ENCODE data around the gene FAM13A. TPM values are rescaled to one million over a fixed set of nuclear protein-coding genes. Genes with fewer than 3 reads are reported as not detected.
A peak's percentile ranks its signal among the peaks of the same experiment; 100 is the strongest.

FAM13A gene
- total RNA-seq, 1 experiment from 2014 or later = 16.7 TPM

- DNase-seq (ENCODE audit: low read depth) = no peak
- in situ Hi-C loops (cut with HindIII; ENCODE audit: low pct_unique_long_range_greater_than_20kb, low sequenced_read_pairs) = no loop called here
These were observed 321.4 kb downstream of the FAM13A start for GRCh38 chr4:88735564-88735963.

- no peak for DNase-seq (ENCODE audit: low read depth)
- in situ Hi-C loops (cut with HindIII; ENCODE audit: low pct_unique_long_range_greater_than_20kb, low sequenced_read_pairs) = no loop called here
These were observed 322.5 kb downstream of the FAM13A start for GRCh38 chr4:88734403-88734949.

DNA sequence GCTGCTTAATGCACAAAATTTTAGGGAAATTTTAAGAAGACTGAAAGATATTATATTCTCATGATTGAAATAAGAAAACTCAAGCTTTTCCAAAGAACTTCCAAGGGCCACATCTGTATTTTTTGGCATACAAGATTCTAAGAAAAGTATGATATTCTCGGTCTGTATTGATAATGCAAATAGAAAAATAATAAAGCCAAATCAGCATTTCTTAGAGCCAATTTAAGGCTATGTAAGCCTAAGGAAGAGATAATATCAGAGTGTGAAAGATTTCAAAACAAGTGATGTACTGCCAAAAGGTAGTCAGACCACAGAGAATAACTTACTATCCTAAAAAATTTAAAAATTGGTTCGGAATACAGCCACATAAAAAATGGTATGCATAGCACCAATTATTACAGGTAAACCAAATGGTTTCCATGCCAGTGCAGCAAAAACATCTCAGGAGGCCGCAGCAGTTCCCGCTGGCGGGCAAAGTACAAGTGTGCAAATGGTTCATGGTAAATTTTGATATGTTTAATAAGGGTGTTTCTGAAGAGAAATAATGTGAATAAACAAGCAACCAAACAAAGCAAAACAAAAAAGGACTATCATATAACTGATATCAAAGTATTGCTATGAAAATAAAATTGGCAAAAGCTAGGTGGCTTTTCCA is 324.1 kb downstream of the FAM13A start:
- in situ Hi-C loops (cut with HindIII; ENCODE audit: low pct_unique_long_range_greater_than_20kb, low sequenced_read_pairs) = no loop called here
- no peak for DNase-seq (ENCODE audit: low read depth)

DNA sequence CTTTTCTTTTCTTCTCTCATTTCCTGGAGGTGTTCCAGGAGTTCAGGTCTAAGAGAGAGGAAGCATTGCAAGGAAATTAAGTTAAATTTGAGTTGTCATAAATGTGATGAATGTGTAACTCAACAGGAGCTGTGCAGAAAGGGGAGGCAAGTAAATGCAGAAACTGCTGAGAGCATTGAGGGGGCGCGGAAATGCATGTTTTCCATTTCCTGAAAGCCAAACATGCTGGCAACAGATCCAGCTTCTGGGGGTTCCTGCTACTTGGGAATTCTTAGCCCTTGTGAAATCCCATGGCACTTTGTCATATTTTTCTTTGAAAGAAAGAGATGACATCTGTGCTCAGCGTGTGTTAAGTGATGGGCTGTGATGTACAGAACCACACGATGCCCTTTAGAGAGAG is 325.6 kb downstream of the FAM13A start:
- DNase-seq (ENCODE audit: low read depth) = no peak
- in situ Hi-C loops (cut with HindIII; ENCODE audit: low pct_unique_long_range_greater_than_20kb, low sequenced_read_pairs) = no loop called here

DNA sequence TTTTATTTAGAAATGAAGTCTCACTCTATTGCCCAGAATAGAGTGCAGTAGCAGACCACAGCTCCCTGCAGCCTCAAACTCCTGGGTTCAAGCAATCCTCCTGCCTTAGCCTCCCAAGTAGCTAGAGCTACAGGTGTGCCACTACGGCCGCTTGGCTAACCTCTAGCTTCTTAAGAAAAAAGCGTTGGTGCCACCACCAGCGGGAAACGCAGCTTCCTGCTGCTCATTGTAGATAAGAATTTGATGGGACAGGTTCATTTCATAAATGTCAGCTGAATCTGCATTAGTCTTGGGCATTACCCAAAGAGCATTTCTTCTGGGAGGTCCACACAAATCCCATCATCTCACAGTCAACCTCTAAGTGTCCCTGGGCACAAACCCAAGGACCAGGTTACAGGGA is 326.2 kb downstream of the FAM13A start:
- no peak for DNase-seq (ENCODE audit: low read depth)
- in situ Hi-C loops (cut with HindIII; ENCODE audit: low pct_unique_long_range_greater_than_20kb, low sequenced_read_pairs) = no loop called here

DNA sequence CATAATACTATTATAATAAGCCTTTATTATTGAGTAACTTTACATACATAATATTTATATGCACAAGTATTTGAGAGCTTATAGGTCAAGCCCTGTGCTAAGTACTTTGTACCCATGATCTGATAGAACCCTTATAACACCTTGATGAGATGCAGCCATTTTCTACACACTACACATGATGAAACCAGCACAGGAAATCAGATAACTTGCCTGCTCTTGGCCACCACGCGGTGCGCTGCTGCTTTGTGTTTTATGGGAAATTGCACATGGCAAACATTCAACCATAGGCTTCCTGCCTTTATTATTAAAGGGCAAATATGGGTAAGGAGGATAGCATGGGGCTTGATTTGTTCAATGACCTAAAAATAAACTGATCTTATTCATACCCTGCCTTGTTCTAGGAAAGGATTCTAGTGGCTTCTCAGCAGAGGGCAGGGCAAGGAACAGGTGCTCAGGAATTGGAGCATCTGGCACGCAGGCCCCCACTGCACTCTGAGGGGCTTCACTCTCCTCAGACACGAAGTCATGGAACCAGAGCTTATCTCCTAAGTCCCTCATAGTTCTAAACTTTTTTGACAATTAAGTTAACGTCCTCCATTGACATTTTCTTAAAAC is 327.7 kb downstream of the FAM13A start:
- DNase-seq (ENCODE audit: low read depth) = no peak
- in situ Hi-C loops (cut with HindIII; ENCODE audit: low pct_unique_long_range_greater_than_20kb, low sequenced_read_pairs) = no loop called here

DNA sequence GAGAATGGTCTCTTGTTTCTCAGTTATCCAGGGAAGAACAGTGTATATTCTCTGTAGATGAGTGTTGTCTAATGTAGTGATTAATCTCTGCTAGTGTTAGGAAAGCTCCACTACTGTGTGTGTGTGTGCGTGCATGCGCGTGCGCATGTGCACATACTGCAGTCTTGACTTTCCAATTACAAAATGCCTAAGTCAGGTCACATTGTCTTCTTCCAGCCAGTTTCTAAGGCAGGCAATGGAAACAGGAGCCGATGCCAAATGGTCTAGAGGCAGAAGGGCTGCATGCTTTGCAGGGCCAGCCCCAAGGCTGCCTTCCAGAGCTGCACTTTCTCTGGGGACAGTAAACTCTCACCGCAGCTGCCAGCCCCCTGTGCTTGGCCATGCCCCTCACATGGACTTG is 328.8 kb downstream of the FAM13A start:
- in situ Hi-C loops (cut with HindIII; ENCODE audit: low pct_unique_long_range_greater_than_20kb, low sequenced_read_pairs) = no loop called here
- DNase-seq (ENCODE audit: low read depth) = no peak

GRCh38 chr4:88725986-88726385 is 331.0 kb downstream of the FAM13A start:
- no peak for DNase-seq (ENCODE audit: low read depth)
- in situ Hi-C loops (cut with HindIII; ENCODE audit: low pct_unique_long_range_greater_than_20kb, low sequenced_read_pairs) = no loop called here

DNA sequence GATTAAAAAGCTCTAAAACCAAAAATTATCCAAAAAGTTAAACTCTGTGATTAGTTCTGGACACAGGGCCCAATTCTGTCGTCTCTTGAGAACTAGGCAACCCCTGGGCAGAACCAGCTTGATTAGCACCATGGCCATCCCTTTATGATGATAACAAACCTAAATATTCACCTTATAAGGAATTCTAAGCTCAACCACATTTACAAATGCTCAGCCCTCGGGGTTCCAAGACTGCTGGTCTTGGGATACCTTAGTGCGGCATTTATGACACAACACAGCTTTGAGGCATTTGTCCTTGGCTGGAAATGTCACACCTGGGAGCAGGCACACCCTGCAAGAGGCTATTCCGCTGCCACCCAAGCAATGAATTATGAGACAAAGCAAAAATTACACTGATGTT is 331.8 kb downstream of the FAM13A start:
- no peak for DNase-seq (ENCODE audit: low read depth)
- in situ Hi-C loops (cut with HindIII; ENCODE audit: low pct_unique_long_range_greater_than_20kb, low sequenced_read_pairs) = no loop called here

GRCh38 chr4:88724406-88724805 is 332.6 kb downstream of the FAM13A start:
- in situ Hi-C loops (cut with HindIII; ENCODE audit: low pct_unique_long_range_greater_than_20kb, low sequenced_read_pairs) = no loop called here
- no peak for DNase-seq (ENCODE audit: low read depth)

DNA sequence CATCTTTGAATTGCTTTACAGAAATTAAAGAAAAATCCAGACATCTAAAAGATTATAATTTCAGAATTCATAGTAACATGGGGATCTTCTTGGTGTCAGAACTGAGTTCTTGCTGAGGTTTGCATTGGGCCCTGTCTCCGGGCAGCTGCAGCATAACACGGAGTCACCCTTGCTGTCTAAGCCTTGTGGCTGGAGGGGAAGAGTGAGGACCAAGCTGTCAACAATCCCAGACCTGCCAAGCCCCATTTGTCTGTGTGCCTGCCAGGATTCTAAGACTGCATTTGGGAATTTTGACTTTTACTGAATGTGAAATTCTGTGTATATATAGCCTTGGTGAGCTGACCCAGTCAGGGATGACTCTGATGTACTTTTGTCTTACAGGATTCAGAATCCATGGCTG is 334.2 kb downstream of the FAM13A start:
- no peak for DNase-seq (ENCODE audit: low read depth)
- in situ Hi-C loops (cut with HindIII; ENCODE audit: low pct_unique_long_range_greater_than_20kb, low sequenced_read_pairs) = no loop called here

DNA sequence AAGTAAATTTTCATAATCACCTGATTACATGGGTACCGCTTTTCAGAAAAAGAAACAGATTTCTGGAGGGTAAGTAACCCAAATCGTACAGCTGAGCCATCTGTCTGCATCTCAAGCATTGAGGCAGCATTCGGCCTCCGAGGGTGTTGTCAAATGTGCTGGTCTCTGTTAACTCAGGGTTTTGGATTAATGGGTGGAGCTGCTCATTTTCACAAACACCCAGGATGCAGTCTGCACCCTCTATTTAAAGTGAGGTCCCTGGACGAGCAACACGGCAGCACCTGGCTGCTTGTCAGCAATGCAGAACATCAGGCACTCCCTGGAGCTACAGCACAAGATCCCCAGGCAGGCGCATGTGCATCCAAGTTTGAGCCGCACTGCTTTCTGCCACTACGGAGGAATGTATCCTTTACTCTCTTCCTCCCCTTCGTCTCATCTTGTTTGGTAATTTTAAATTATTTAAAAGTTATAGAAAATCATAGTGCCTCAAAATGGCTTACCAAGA is 334.7 kb downstream of the FAM13A start:
- in situ Hi-C loops (cut with HindIII; ENCODE audit: low pct_unique_long_range_greater_than_20kb, low sequenced_read_pairs) = no loop called here
- no peak for DNase-seq (ENCODE audit: low read depth)

GRCh38 chr4:88720451-88721428 is 336.2 kb downstream of the FAM13A start:
- in situ Hi-C loops (cut with HindIII; ENCODE audit: low pct_unique_long_range_greater_than_20kb, low sequenced_read_pairs) = no loop called here
- DNase-seq (ENCODE audit: low read depth) = no peak

DNA sequence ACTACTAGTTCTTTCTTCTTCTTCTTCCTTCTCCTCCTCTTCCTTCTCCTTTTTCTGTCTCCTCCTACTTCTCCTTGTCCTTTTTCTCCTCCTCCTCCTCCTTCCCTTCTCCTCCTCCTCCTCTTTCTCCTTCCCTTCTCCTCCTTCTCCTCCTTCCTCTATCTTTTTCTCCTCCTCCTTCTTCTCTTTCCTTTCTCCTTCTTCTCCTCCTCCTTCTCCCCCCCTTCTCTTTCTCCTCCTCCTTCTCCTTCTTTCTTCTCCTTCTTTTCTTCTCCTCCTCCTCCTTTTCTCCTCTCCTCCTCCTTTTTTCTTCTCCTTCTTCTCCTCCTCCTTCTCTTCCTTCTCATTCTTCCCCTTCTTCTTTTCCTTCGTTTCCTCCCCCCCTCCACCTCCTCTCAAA is 337.6 kb downstream of the FAM13A start:
- DNase-seq (ENCODE audit: low read depth) = no peak
- in situ Hi-C loops (cut with HindIII; ENCODE audit: low pct_unique_long_range_greater_than_20kb, low sequenced_read_pairs) = no loop called here

GRCh38 chr4:88718098-88718497 is 338.9 kb downstream of the FAM13A start:
- no peak for DNase-seq (ENCODE audit: low read depth)
- in situ Hi-C loops (cut with HindIII; ENCODE audit: low pct_unique_long_range_greater_than_20kb, low sequenced_read_pairs) = no loop called here

DNA sequence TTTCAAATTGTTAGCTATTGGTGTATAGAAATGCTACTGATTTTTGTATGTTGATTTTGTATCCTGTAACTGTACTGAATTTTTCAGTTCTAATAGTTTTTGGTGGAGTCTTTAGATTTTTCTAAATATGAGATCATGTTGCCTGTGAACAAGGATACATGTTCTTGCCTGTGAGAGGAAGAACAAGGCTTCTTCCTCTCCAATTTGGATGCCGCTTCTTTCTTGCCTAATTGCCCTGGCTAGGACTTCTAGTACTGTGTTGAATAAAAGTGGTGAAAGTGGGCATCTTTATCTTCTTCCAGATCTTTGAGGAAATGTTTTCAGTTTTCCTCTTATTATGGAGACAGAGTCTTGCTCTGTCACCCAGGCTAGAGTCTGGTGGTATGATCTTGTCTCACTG is 343.2 kb downstream of the FAM13A start:
- DNase-seq (ENCODE audit: low read depth) = no peak
- in situ Hi-C loops (cut with HindIII; ENCODE audit: low pct_unique_long_range_greater_than_20kb, low sequenced_read_pairs) = no loop called here

DNA sequence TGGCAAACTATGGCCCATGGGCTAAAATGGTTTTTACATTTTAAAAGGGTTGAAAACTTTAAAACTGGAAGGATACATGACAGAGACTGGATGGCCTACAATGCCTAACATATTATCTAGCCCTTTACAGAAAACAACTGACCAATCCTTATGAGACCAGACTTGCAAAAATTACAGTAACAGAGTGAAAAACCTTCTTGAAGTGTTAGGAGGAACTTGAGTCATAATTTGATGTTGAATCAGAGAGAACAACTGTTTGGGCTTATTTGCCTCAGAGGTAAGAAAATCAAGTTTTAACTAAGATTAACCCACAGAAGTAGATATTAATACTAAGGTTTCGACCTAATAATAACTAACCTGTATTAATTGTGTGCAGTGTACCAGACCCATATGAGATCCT is 347.0 kb downstream of the FAM13A start:
- DNase-seq (ENCODE audit: low read depth) = no peak
- in situ Hi-C loops (cut with HindIII; ENCODE audit: low pct_unique_long_range_greater_than_20kb, low sequenced_read_pairs) = no loop called here

GRCh38 chr4:88706574-88706973 is 350.4 kb downstream of the FAM13A start:
- in situ Hi-C loops (cut with HindIII; ENCODE audit: low pct_unique_long_range_greater_than_20kb, low sequenced_read_pairs) = no loop called here
- peak; percentile 32 for DNase-seq (ENCODE audit: low read depth)
